H9 (cell line): ENCODE results near the gene TNIK. TPM values are rescaled to one million over a fixed set of nuclear protein-coding genes. Genes with fewer than 3 reads are reported as not detected.

Experiments used
- DNase-seq: peaks from one replicate; pipeline ENCODE4 v3.0.0-alpha.2; 2017
- H2AFZ ChIP-seq: one replicate; pipeline ENCODE4 v1.6.1; 2013; ENCODE audit warnings: mild to moderate bottlenecking, low read length, control low read depth, moderate library complexity
- H2AK5ac ChIP-seq: 2 replicates; pipeline ENCODE4 v1.6.1; 2013; ENCODE audit warnings: low read length, control low read depth, mixed read lengths; ENCODE audit not compliant: insufficient read length
- H2BK120ac ChIP-seq: one replicate; pipeline ENCODE4 v1.6.1; 2013; ENCODE audit warnings: low read depth, mild to moderate bottlenecking, low read length, control low read depth, inconsistent platforms; ENCODE audit not compliant: poor library complexity, severe bottlenecking
- H2BK12ac ChIP-seq: 2 replicates; pipeline ENCODE4 v1.6.1; 2013; ENCODE audit warnings: low read length, control low read depth, mixed read lengths, low read depth; ENCODE audit not compliant: insufficient read length
- H2BK15ac ChIP-seq: 2 replicates; pipeline ENCODE4 v1.6.1; 2013; ENCODE audit warnings: low read depth, low read length, control low read depth
- H2BK20ac ChIP-seq: one replicate; pipeline ENCODE4 v1.6.1; 2013; ENCODE audit warnings: low read depth, mild to moderate bottlenecking, low read length, control low read depth, inconsistent platforms; ENCODE audit not compliant: poor library complexity, severe bottlenecking
- H2BK5ac ChIP-seq: 2 replicates; pipeline ENCODE4 v1.6.1; 2013; ENCODE audit warnings: low read length, control low read depth, mixed read lengths; ENCODE audit not compliant: insufficient read length
- H3K14ac ChIP-seq: 2 replicates; pipeline ENCODE4 v1.6.1; 2013; ENCODE audit warnings: low read length, control low read depth; ENCODE audit not compliant: insufficient read depth
- H3K18ac ChIP-seq: 2 replicates; pipeline ENCODE4 v1.6.1; 2013; ENCODE audit warnings: low read depth, mild to moderate bottlenecking, mixed read lengths, low read length, control low read depth; ENCODE audit not compliant: insufficient read length
- H3K23ac ChIP-seq: 2 replicates; pipeline ENCODE4 v1.6.1; 2013; ENCODE audit warnings: low read length, control low read depth, mixed read lengths, low read depth; ENCODE audit not compliant: insufficient read length
- H3K23me2 ChIP-seq: 2 replicates; pipeline ENCODE4 v1.6.1; 2013; ENCODE audit warnings: low read depth, mild to moderate bottlenecking, mixed read lengths, low read length, control low read depth; ENCODE audit not compliant: insufficient read length, poor library complexity, severe bottlenecking
- H3K27ac ChIP-seq: 2 replicates; pipeline ENCODE4 v1.5.1; 2013; ENCODE audit warnings: low read length, control low read depth, mixed read lengths, low read depth; ENCODE audit not compliant: insufficient read length
- H3K27me3 ChIP-seq: 2 replicates; pipeline ENCODE4 v1.6.1; 2013; ENCODE audit warnings: low read length, control low read depth, inconsistent platforms; ENCODE audit not compliant: insufficient read depth
- H3K4ac ChIP-seq: 2 replicates; pipeline ENCODE4 v1.6.1; 2013; ENCODE audit warnings: low read depth, mild to moderate bottlenecking, control low read depth, inconsistent platforms, low read length, moderate library complexity
- H3K4me1 ChIP-seq: 2 replicates; pipeline ENCODE4 v1.6.1; 2013; ENCODE audit warnings: low read length, control low read depth, inconsistent platforms; ENCODE audit not compliant: insufficient read depth
- H3K4me2 ChIP-seq: 2 replicates; pipeline ENCODE4 v1.6.1; 2013; ENCODE audit warnings: low read length, control low read depth, mixed read lengths; ENCODE audit not compliant: insufficient read length, insufficient read depth
- H3K56ac ChIP-seq: 2 replicates; pipeline ENCODE4 v1.6.1; 2013; ENCODE audit warnings: low read depth, mild to moderate bottlenecking, mixed read lengths, low read length, control low read depth; ENCODE audit not compliant: insufficient read length
- H3K79me1 ChIP-seq: 2 replicates; pipeline ENCODE4 v1.6.1; 2013; ENCODE audit warnings: low read depth, mild to moderate bottlenecking, moderate library complexity, low read length, control low read depth, inconsistent platforms; ENCODE audit not compliant: insufficient read depth, poor library complexity, severe bottlenecking
- H3K79me2 ChIP-seq: 2 replicates; pipeline ENCODE4 v1.6.1; 2013; ENCODE audit warnings: low read length, control low read depth, inconsistent platforms; ENCODE audit not compliant: insufficient read depth
- H3K9ac ChIP-seq: 2 replicates; pipeline ENCODE4 v1.6.1; 2013; ENCODE audit warnings: low read length, control low read depth, mixed read lengths; ENCODE audit not compliant: insufficient read length; ENCODE audit errors: extremely low read depth
- H3K9me3 ChIP-seq: one replicate; pipeline ENCODE4 v1.6.1; 2013; ENCODE audit warnings: low read depth, low read length, inconsistent platforms; ENCODE audit not compliant: control insufficient read depth
- H3T11ph ChIP-seq: one replicate; pipeline ENCODE4 v1.6.1; 2013; ENCODE audit warnings: mild to moderate bottlenecking, low read length, control low read depth, inconsistent platforms
- H4K20me1 ChIP-seq: one replicate; pipeline ENCODE4 v1.6.1; 2013; ENCODE audit not compliant: control insufficient read depth, insufficient read length, insufficient read depth
- H4K5ac ChIP-seq: 2 replicates; pipeline ENCODE4 v1.6.1; 2013; ENCODE audit warnings: low read depth, mild to moderate bottlenecking, mixed read lengths, low read length, control low read depth; ENCODE audit not compliant: insufficient read length
- H4K8ac ChIP-seq: replicated peaks from 2 replicates; pipeline ENCODE4 v1.6.1; 2013; ENCODE audit warnings: low read length, control low read depth, mixed read lengths, low read depth; ENCODE audit not compliant: insufficient read length
- H4K91ac ChIP-seq: 2 replicates; pipeline ENCODE4 v1.6.1; 2013; ENCODE audit warnings: low read depth, mild to moderate bottlenecking, moderate library complexity, mixed read lengths, low read length, control low read depth; ENCODE audit not compliant: insufficient read length
- H3K27ac Mint-ChIP-seq, 3 experiments: 2 replicates in 2 of 3; 3 replicates in 1 of 3; pipeline ENCODE4 v1.8.0; 2020 to 2021; ENCODE audit warnings: mixed read lengths in 3 of 3, mild to moderate bottlenecking in 1 of 3, moderate library complexity in 1 of 3
- H3K27me3 Mint-ChIP-seq: 2 replicates; pipeline ENCODE4 v1.8.0; 2021; ENCODE audit warnings: low read depth, mild to moderate bottlenecking, moderate library complexity, mixed read lengths
- H3K36me3 Mint-ChIP-seq, 3 experiments: 2 replicates in 2 of 3; 3 replicates in 1 of 3; pipeline ENCODE4 v1.8.0; 2020 to 2021; ENCODE audit warnings: low read depth in 3 of 3, mixed read lengths in 3 of 3; ENCODE audit not compliant: insufficient read depth in 1 of 3
- H3K4me1 Mint-ChIP-seq, 2 experiments: 2 replicates each; pipeline ENCODE4 v1.8.0; 2020; ENCODE audit warnings: mixed read lengths in 2 of 2
- H3K4me3 Mint-ChIP-seq, 2 experiments: 2 replicates in 1 of 2; 3 replicates in 1 of 2; pipeline ENCODE4 v1.8.0; 2020 to 2021; ENCODE audit warnings: mild to moderate bottlenecking in 2 of 2, mixed read lengths in 2 of 2, moderate library complexity in 1 of 2
- H3K9me3 Mint-ChIP-seq, 2 experiments: 2 replicates in 1 of 2; 3 replicates in 1 of 2; pipeline ENCODE4 v1.8.0; 2020; ENCODE audit warnings: mild to moderate bottlenecking in 2 of 2, mixed read lengths in 2 of 2, moderate library complexity in 1 of 2
- CTCF ChIP-seq: fragments of 200-600 bp; sonication (generic); conservative IDR thresholded peaks from 3 replicates; pipeline ENCODE4 v1.8.0; 2021; ENCODE audit warnings: antibody characterized with exemption, mild to moderate bottlenecking
- total RNA-seq: library from RNA; stranded (reverse); gene quantifications from 2 replicates; pipeline ENCODE4 v1.2.1, GENCODE V29; 2021

TNIK gene
- total RNA-seq, 1 experiment from 2014 or later = 15.9 TPM

GRCh38 chr3:171093462-171093861 lies 366.7 kb downstream of the TNIK start:
- H3K4me3 Mint-ChIP-seq = no peak overlapping the region
- Histone ChIP-seq H2BK20ac (no peak overlapping the region), H3K4me1 (no peaks in the 10 kb centered on the region; the same call in 1 of the 2 replicates), H2AFZ (no peak overlapping the region), H3K27ac (no peak overlapping the region), H3T11ph (no peak overlapping the region), H2AK5ac (no peak overlapping the region), H2BK15ac (no peak overlapping the region), H3K9ac (no peak overlapping the region), H3K14ac (no peak overlapping the region), H2BK5ac (no peak overlapping the region), H3K27me3 (no peaks in the 10 kb centered on the region), H3K23ac (no peak overlapping the region), H3K18ac (no peak overlapping the region), H4K20me1 (no peaks in the 10 kb centered on the region), H3K4ac (no peak overlapping the region), H3K56ac (no peak overlapping the region), H3K23me2 (no peaks in the 10 kb centered on the region), H4K91ac (no peak overlapping the region), H3K79me1 (no peaks in the 10 kb centered on the region), H3K4me2 (no peak overlapping the region), H2BK12ac (no peak overlapping the region), H3K9me3 (no peaks in the 10 kb centered on the region), H4K5ac (no peak overlapping the region), H4K8ac (no peak overlapping the region), H3K79me2 (no peaks in the 10 kb centered on the region), H2BK120ac (no peak overlapping the region)
- no peak overlapping the region for H3K27ac Mint-ChIP-seq
- H3K36me3 Mint-ChIP-seq = peaks cover 4 to 10% (median 9%) of the 10 kb centered on the region in 3 experiments; a peak in 6 of 7 replicates
- peaks cover 5 to 6% of the 10 kb centered on the region in 2 experiments for H3K4me1 Mint-ChIP-seq
- no peak for DNase-seq
- TF ChIP-seq CTCF = no peak
- H3K27me3 Mint-ChIP-seq = no peaks in the 10 kb centered on the region
- peaks cover 0 to 2% of the 10 kb centered on the region in 2 experiments; a peak in 1 of 5 replicates for H3K9me3 Mint-ChIP-seq
